Gastroesophageal sphincter (tissue), 4 donors: ENCODE measurements around the gene ACSM2A. TPM values are rescaled to one million over a fixed set of nuclear protein-coding genes. Genes with fewer than 3 reads are reported as not detected.
"Not testable (repeated sequence)": the region's sequence is repeated elsewhere in the genome, so short reads cannot be mapped to it uniquely, and the experiment has no call there.

Source experiments
- ATAC-seq: fragments of 150-250 bp; one replicate; pipeline ENCODE4 v1.9.1; 2016; ENCODE audit warnings: mild to moderate bottlenecking, moderate library complexity
- H3K27ac ChIP-seq, 4 donors: fragments of 200-600 bp; sonication (generic) in 3 of 4; 1 replicate in 3 of 4; 2 replicates in 1 of 4; pipeline ENCODE4 v1.5.1; 2016 to 2019
- H3K27me3 ChIP-seq: fragments of 200-600 bp; sonication (generic); one replicate; pipeline ENCODE4 v1.5.1; 2019
- H3K36me3 ChIP-seq, 2 donors: fragments of 200-600 bp; sonication (generic); one replicate each; pipeline ENCODE4 v1.5.1; 2019; ENCODE audit warnings: control low read depth in 1 of 2
- H3K4me1 ChIP-seq, 3 donors: fragments of 200-600 bp; sonication (generic); 1 replicate in 2 of 3; 2 replicates in 1 of 3; pipeline ENCODE4 v1.5.1; 2016 to 2019; ENCODE audit warnings: control low read depth in 2 of 3
- H3K4me3 ChIP-seq, 2 donors: fragments of 200-600 bp; sonication (generic); one replicate each; pipeline ENCODE4 v1.5.1; 2019; ENCODE audit warnings: mild to moderate bottlenecking in 1 of 2, moderate library complexity in 1 of 2
- H3K9me3 ChIP-seq, 3 donors: fragments of 200-600 bp; sonication (generic); one replicate each; pipeline ENCODE4 v1.5.1; 2017 to 2019; ENCODE audit warnings: control low read depth in 2 of 3
- CTCF ChIP-seq, 4 experiments: fragments of 200-600 bp in 2 of 4; fragments of 450-650 bp in 2 of 4; sonication (generic) in 1 of 4; IDR thresholded peaks; one replicate each; pipeline ENCODE4 v1.5.1; 2017 to 2019; ENCODE audit warnings: antibody characterized with exemption in 4 of 4, mild to moderate bottlenecking in 2 of 4, moderate library complexity in 2 of 4
- EP300 ChIP-seq: sonication (generic); formaldehyde crosslinking; IDR thresholded peaks from one replicate; pipeline ENCODE4 v1.6.1; 2017; ENCODE audit warnings: antibody characterized with exemption, mild to moderate bottlenecking
- POLR2A ChIP-seq, 2 donors: fragments of 450-650 bp; IDR thresholded peaks; one replicate each; pipeline ENCODE4 v1.6.1; 2017; ENCODE audit warnings: antibody characterized with exemption in 2 of 2, mild to moderate bottlenecking in 2 of 2, moderate library complexity in 1 of 2
- POLR2AphosphoS5 ChIP-seq: sonication (generic); formaldehyde crosslinking; IDR thresholded peaks from one replicate; pipeline ENCODE4 v1.6.1; 2017; ENCODE audit warnings: antibody characterized with exemption
- WGBS, 2 donors: methylation state at CpG; one replicate each; pipeline ENCODE4 v1.1.5; 2018; ENCODE audit warnings: low coverage in 1 of 2; 5-methylcytosine and 5-hydroxymethylcytosine counted together
- total RNA-seq, 4 donors: library from RNA; depleted of rRNA; stranded (reverse); fragments of >200 nt; gene quantifications; one replicate each; pipeline ENCODE4 v1.1.0, GENCODE V29; 2016

ACSM2A gene
- under 1 TPM in 1 of 4 donors, not detected in 3; 0.15 TPM for total RNA-seq

GRCh38 chr16:20451364-20451763, at the start of gene ACSM2A:
Gene ACSM2A, plus strand, starts transcription at chr16:20451521. Its CDS starts 8,594 bp downstream, at chr16:20460115.
- H3K4me3 ChIP-seq, H3K27me3 ChIP-seq, H3K36me3 ChIP-seq, H3K4me1 ChIP-seq, H3K27ac ChIP-seq, ATAC-seq, H3K9me3 ChIP-seq: not testable (repeated sequence)
- WGBS, 2 donors: no CpG with 5 or more reads among the region's 1 CpG

GRCh38 chr16:20402651-20403050, 48.7 kb upstream of the ACSM2A start:
- WGBS, 2 donors: 100% methylated on average over 2 of the region's 2 CpGs; no CpG with 5 or more reads in 1 of the 2 donors
- Histone ChIP-seq H3K36me3 (no peaks in the 10 kb centered on the region), H3K27me3 (no peaks in the 10 kb centered on the region), H3K27ac (no peak overlapping the region), H3K4me1 (no peaks in the 10 kb centered on the region), H3K9me3 (no peaks in the 10 kb centered on the region), H3K4me3 (no peak overlapping the region)
- TF ChIP-seq POLR2A (IDR thresholded peaks at IDR 0.05) (no peak), CTCF (IDR thresholded peaks at IDR 0.05) (no peak), EP300 (no peak), POLR2AphosphoS5 (no peak)
- no peak for ATAC-seq

GRCh38 chr16:20404637-20405036, 46.7 kb upstream of the ACSM2A start, which contains the start of gene PDILT:
Gene PDILT, minus strand, starts transcription at chr16:20404737. Its CDS starts 5,437 bp downstream, at chr16:20399300.
- H3K27me3 ChIP-seq: no peaks in the 10 kb centered on the region
- H3K36me3 ChIP-seq: no peaks in the 10 kb centered on the region
- no peak for ATAC-seq
- WGBS, 2 donors: 67% methylated on average over 1 of the region's 2 CpGs; no CpG with 5 or more reads in 1 of the 2 donors
- no peak for TF ChIP-seq CTCF (IDR thresholded peaks at IDR 0.05)
- TF ChIP-seq EP300: no peak
- no peak for TF ChIP-seq POLR2A (IDR thresholded peaks at IDR 0.05)
- TF ChIP-seq POLR2AphosphoS5: no peak
- H3K4me1 ChIP-seq: no peaks in the 10 kb centered on the region
- H3K9me3 ChIP-seq: no peaks in the 10 kb centered on the region
- no peak within 1 kb of the TSS for H3K4me3 ChIP-seq
- H3K27ac ChIP-seq: no peak within 1 kb of the TSS

GRCh38 chr16:20409398-20410120, 41.8 kb upstream of the ACSM2A start, which contains the start of gene ACSM5:
Gene ACSM5, plus strand, starts transcription at chr16:20409534. Its CDS starts 1,951 bp downstream, at chr16:20411485.
- TF ChIP-seq EP300 (no peak), POLR2A (IDR thresholded peaks at IDR 0.05) (no peak), CTCF (IDR thresholded peaks at IDR 0.05) (no peak), POLR2AphosphoS5 (no peak)
- peak; percentile 57 for ATAC-seq
- H3K9me3 ChIP-seq: no peaks in the 10 kb centered on the region
- H3K27me3 ChIP-seq: peaks cover 7% of the 10 kb centered on the region
- 27% methylated on average over 2 of the region's 6 CpGs; no CpG with 5 or more reads in 1 of the 2 donors for WGBS, 2 donors
- H3K4me3 ChIP-seq: peak within 1 kb of the TSS in 1 of 2 donors; percentile 20
- H3K27ac ChIP-seq: peak within 1 kb of the TSS in 2 of 4 donors; percentile 18 to 38
- no peaks in the 10 kb centered on the region for H3K4me1 ChIP-seq
- no peaks in the 10 kb centered on the region for H3K36me3 ChIP-seq

- H3K9me3 ChIP-seq: no peaks in the 10 kb centered on the region
- H3K27ac ChIP-seq: peak overlapping the region in 1 of 4 donors; percentile 18
- no peaks in the 10 kb centered on the region for H3K4me1 ChIP-seq
- TF ChIP-seq POLR2A (IDR thresholded peaks at IDR 0.05) (no peak), POLR2AphosphoS5 (no peak), EP300 (no peak), CTCF (IDR thresholded peaks at IDR 0.05) (no peak)
- H3K4me3 ChIP-seq: peak overlapping the region in 1 of 2 donors; percentile 20
- WGBS, 2 donors: 77% methylated on average over 5 to 6 of the region's 6 CpGs
- H3K27me3 ChIP-seq: peaks cover 7% of the 10 kb centered on the region
- peak; percentile 43 for ATAC-seq
- H3K36me3 ChIP-seq: no peaks in the 10 kb centered on the region
Observed at GRCh38 chr16:20410121-20410723, 41.1 kb upstream of the ACSM2A start.
